WTC11 (cell line): Measurements from ENCODE around the gene STK10.

Experiments used
- FOXK1 ChIP-seq: sonication (generic); formaldehyde crosslinking; IDR thresholded peaks from 2 replicates; pipeline ENCODE4 v1.8.0; 2022; ENCODE audit warnings: mild to moderate bottlenecking, moderate library complexity, missing genetic modification reagents
- TF ChIP-seq, protein P1 (sequence below): fragments of 200-600 bp; IDR thresholded peaks from 2 replicates; pipeline ENCODE4 v1.8.0; 2022; ENCODE audit warnings: antibody characterized with exemption
- TF ChIP-seq, protein P2 (sequence below): fragments of 250-450 bp; sonication (Bioruptor Pico); IDR thresholded peaks from 2 replicates; pipeline ENCODE4 v1.9.0; 2021; ENCODE audit warnings: moderate library complexity, mild to moderate bottlenecking, inconsistent platforms, borderline replicate concordance
- TF ChIP-seq, protein P3 (sequence below): sonication (generic); formaldehyde crosslinking; IDR thresholded peaks from 2 replicates; pipeline ENCODE4 v1.8.0; 2022; ENCODE audit warnings: mild to moderate bottlenecking, missing genetic modification reagents
- TF ChIP-seq, protein P4 (sequence below): sonication (generic); formaldehyde crosslinking; IDR thresholded peaks from 2 replicates; pipeline ENCODE4 v1.8.0; 2023; ENCODE audit warnings: missing genetic modification reagents, mild to moderate bottlenecking, borderline replicate concordance

DNA sequence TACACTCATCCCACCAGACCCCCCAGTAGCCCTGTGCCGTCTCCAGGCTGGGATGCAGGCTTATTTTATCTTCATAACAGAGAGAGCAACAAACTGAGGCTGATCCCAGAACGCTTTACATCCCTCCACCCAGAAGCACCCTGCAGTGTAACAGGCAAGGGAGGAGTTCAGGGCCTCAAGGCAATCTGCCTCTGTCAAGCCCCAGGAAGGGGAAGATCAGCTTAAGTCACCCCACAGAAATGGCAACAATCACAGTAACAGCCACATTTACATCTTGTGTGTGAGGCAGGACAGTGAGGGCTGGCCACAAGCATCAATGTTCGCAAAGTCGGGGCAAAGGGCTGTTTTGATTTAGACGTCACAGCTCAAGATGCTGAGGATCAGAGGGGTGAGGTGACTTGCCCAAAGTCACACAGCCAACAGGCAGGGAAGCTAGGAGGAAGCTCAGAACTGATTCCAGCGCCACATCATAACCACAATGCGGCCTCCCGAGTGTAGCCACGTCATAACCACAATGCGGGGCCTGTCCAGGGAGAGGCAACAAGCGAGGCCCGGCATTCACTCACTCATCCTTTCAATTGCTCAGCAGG, 14.4 kb downstream of the STK10 start:
- TF ChIP-seq, protein P1, sequence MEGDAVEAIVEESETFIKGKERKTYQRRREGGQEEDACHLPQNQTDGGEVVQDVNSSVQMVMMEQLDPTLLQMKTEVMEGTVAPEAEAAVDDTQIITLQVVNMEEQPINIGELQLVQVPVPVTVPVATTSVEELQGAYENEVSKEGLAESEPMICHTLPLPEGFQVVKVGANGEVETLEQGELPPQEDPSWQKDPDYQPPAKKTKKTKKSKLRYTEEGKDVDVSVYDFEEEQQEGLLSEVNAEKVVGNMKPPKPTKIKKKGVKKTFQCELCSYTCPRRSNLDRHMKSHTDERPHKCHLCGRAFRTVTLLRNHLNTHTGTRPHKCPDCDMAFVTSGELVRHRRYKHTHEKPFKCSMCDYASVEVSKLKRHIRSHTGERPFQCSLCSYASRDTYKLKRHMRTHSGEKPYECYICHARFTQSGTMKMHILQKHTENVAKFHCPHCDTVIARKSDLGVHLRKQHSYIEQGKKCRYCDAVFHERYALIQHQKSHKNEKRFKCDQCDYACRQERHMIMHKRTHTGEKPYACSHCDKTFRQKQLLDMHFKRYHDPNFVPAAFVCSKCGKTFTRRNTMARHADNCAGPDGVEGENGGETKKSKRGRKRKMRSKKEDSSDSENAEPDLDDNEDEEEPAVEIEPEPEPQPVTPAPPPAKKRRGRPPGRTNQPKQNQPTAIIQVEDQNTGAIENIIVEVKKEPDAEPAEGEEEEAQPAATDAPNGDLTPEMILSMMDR, result no peak
- TF ChIP-seq, protein P2, sequence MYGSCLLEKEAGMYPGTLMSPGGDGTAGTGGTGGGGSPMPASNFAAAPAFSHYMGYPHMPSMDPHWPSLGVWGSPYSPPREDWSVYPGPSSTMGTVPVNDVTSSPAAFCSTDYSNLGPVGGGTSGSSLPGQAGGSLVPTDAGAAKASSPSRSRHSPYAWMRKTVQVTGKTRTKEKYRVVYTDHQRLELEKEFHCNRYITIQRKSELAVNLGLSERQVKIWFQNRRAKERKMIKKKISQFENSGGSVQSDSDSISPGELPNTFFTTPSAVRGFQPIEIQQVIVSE (CRISPR knock-in tag), result no peak
- TF ChIP-seq, protein P3, sequence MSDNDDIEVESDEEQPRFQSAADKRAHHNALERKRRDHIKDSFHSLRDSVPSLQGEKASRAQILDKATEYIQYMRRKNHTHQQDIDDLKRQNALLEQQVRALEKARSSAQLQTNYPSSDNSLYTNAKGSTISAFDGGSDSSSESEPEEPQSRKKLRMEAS, result no peak
- no peak for TF ChIP-seq FOXK1 (CRISPR knock-in tag)
- TF ChIP-seq, protein P4, sequence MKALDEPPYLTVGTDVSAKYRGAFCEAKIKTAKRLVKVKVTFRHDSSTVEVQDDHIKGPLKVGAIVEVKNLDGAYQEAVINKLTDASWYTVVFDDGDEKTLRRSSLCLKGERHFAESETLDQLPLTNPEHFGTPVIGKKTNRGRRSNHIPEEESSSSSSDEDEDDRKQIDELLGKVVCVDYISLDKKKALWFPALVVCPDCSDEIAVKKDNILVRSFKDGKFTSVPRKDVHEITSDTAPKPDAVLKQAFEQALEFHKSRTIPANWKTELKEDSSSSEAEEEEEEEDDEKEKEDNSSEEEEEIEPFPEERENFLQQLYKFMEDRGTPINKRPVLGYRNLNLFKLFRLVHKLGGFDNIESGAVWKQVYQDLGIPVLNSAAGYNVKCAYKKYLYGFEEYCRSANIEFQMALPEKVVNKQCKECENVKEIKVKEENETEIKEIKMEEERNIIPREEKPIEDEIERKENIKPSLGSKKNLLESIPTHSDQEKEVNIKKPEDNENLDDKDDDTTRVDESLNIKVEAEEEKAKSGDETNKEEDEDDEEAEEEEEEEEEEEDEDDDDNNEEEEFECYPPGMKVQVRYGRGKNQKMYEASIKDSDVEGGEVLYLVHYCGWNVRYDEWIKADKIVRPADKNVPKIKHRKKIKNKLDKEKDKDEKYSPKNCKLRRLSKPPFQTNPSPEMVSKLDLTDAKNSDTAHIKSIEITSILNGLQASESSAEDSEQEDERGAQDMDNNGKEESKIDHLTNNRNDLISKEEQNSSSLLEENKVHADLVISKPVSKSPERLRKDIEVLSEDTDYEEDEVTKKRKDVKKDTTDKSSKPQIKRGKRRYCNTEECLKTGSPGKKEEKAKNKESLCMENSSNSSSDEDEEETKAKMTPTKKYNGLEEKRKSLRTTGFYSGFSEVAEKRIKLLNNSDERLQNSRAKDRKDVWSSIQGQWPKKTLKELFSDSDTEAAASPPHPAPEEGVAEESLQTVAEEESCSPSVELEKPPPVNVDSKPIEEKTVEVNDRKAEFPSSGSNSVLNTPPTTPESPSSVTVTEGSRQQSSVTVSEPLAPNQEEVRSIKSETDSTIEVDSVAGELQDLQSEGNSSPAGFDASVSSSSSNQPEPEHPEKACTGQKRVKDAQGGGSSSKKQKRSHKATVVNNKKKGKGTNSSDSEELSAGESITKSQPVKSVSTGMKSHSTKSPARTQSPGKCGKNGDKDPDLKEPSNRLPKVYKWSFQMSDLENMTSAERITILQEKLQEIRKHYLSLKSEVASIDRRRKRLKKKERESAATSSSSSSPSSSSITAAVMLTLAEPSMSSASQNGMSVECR (CRISPR knock-in tag), result no peak
